NCI-H187 treated with DMSO at 0.1 percent for 48 hours (cell line): ENCODE results near the gene TCF20.

Experiments used
- DNase-seq: peaks from one replicate; lab custom pipeline; 2025; lab: John Stamatoyannopoulos, UW

The TCF20 gene

GRCh38 chr22:42270510-42271190 is at the start of gene TCF20:
TSS of gene TCF20 (minus strand) at chr22:42270653. CDS start at chr22:42215305, 55,348 bp downstream.
- peak; percentile 0 for DNase-seq

- DNase-seq = no peak
Measured at GRCh38 chr22:42319386-42319785, 48.9 kb upstream of the TCF20 start.

GRCh38 chr22:42318967-42319366 is 48.5 kb upstream of the TCF20 start:
- DNase-seq = no peak

- no peak for DNase-seq
Measured at GRCh38 chr22:42317691-42318547, 47.5 kb upstream of the TCF20 start.

GRCh38 chr22:42317008-42317407 is 46.6 kb upstream of the TCF20 start:
- DNase-seq = no peak

GRCh38 chr22:42315392-42315756 is 44.9 kb upstream of the TCF20 start:
- no peak for DNase-seq

GRCh38 chr22:42314709-42315391 is 44.4 kb upstream of the TCF20 start:
- no peak for DNase-seq

GRCh38 chr22:42313804-42314581 is 43.5 kb upstream of the TCF20 start:
- no peak for DNase-seq

GRCh38 chr22:42313204-42313603 is 42.8 kb upstream of the TCF20 start:
- no peak for DNase-seq

GRCh38 chr22:42310291-42311015 is 40.0 kb upstream of the TCF20 start:
- DNase-seq = no peak

- no peak for DNase-seq
Measured at GRCh38 chr22:42309865-42310264, 39.4 kb upstream of the TCF20 start.

GRCh38 chr22:42308892-42309468 is 38.5 kb upstream of the TCF20 start:
- no peak for DNase-seq

- no peak for DNase-seq
Measured at GRCh38 chr22:42307806-42308563, 37.5 kb upstream of the TCF20 start.

GRCh38 chr22:42306010-42306409 is 35.6 kb upstream of the TCF20 start:
- no peak for DNase-seq

- DNase-seq = no peak
Measured at GRCh38 chr22:42304324-42304790, 33.9 kb upstream of the TCF20 start.

GRCh38 chr22:42303396-42304323 is 33.2 kb upstream of the TCF20 start:
- no peak for DNase-seq

- no peak for DNase-seq
Measured at GRCh38 chr22:42301742-42302102, 31.3 kb upstream of the TCF20 start.

- DNase-seq = no peak
Measured at GRCh38 chr22:42301077-42301741, 30.8 kb upstream of the TCF20 start.
